ENCODE results near the gene ANKS3.

- TF ChIP-seq CTCF (conservative IDR thresholded peaks at IDR 0.05 in 1 of 2, IDR thresholded peaks at IDR 0.05 in 1 of 2; ENCODE audit: extremely low read depth in 1 of 2, insufficient read depth in 1 of 2, low read depth in 1 of 2, low read length in 2 of 2) (no peak), EZH2 (IDR thresholded peaks at IDR 0.05; ENCODE audit: borderline replicate concordance, low read length) (no peak)
These were observed 13.0 kb upstream of the ANKS3 start for GRCh38 chr16:4746991-4747574.

Measured in mammary epithelial cell (primary cell).